Tibial nerve (tissue), 4 donors: ENCODE data around the gene CTNNA2.

ENCODE experiments used
- CTCF ChIP-seq, 5 experiments: fragments of 200-600 bp in 3 of 5; fragments of 450-650 bp in 2 of 5; sonication (generic) in 3 of 5; IDR thresholded peaks; one replicate each; pipeline ENCODE4 v1.5.1; 2016 to 2019; ENCODE audit warnings: antibody characterized with exemption in 5 of 5, mild to moderate bottlenecking in 3 of 5, moderate library complexity in 2 of 5
- EP300 ChIP-seq, 2 donors: sonication (generic); formaldehyde crosslinking; IDR thresholded peaks; one replicate each; pipeline ENCODE4 v1.6.1; 2017; ENCODE audit warnings: antibody characterized with exemption in 2 of 2, mild to moderate bottlenecking in 1 of 2
- POLR2A ChIP-seq, 2 donors: fragments of 450-650 bp; IDR thresholded peaks; one replicate each; pipeline ENCODE4 v1.6.1; 2017; ENCODE audit warnings: antibody characterized with exemption in 2 of 2, mild to moderate bottlenecking in 2 of 2, moderate library complexity in 2 of 2

DNA sequence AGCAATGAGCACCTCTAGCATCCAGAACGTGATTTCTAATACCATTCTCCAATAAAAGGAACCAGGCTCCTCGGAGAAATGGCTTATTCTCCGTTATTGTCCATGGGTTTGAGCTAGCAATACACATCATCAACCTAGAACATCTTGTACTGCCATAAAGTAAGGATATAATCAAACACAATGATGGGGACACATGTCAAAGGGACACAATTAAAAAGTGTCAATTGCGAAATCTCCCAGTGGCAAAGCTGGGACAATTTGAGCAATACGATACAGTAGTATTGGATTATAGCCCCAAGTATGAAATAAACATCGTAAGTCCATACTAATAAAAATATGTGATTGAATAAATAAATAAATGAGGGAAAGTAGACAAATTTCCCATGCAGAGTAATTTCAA is 108.4 kb downstream of the CTNNA2 start:
- no peak for TF ChIP-seq CTCF (IDR thresholded peaks at IDR 0.05)
- TF ChIP-seq POLR2A (IDR thresholded peaks at IDR 0.05), result no peak
- TF ChIP-seq EP300 (IDR thresholded peaks at IDR 0.05), result no peak
